Measurements from ENCODE around the gene METTL9. TPM values are rescaled to one million over a fixed set of nuclear protein-coding genes. Genes with fewer than 3 reads are reported as not detected.

Gene METTL9
- total and polyA plus RNA-seq, 2 experiments from 2014 or later, result 72.5 to 152 TPM

DNA sequence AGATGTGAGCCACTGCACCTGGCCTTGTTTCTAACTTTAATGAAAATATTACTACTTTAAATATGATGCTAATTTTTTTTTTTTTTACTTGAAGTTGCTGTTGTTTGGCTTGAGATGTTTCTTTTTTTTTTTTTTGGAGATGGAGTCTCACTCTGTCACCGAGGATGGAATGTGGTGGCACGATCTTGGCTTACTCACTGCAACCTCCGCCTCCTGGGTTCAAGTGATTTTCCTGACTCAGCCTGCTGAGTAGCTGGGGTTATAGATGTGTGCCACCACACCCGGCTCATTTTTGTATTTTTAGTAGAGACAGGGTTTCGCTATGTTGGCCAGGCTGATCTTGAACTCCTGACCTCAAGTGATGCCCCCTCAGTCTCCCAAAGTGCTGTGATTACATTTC lies 29.4 kb downstream of the METTL9 start:
- Histone ChIP-seq H3K27me3 (ENCODE audit: insufficient read depth) (no peaks in the 10 kb centered on the region), H3K4me1 (ENCODE audit: insufficient read depth) (no peaks in the 10 kb centered on the region), H3K4me2 (no peak overlapping the region), H3K27ac (ENCODE audit: low read depth) (no peak overlapping the region), H4K20me1 (replicated peaks; ENCODE audit: insufficient read depth) (peaks cover 3% of the 10 kb centered on the region; the same call in 1 of the 2 replicates), H3K9me2 (ENCODE audit: insufficient read depth) (no peaks in the 10 kb centered on the region), H3K79me2 (replicated peaks; ENCODE audit: insufficient read depth) (no peaks in the 10 kb centered on the region), H3F3A (replicated peaks; ENCODE audit: low read depth) (no peaks in the 10 kb centered on the region), H3K4me3 (no peak overlapping the region), H3K36me3 (ENCODE audit: insufficient read depth) (peaks cover 9% of the 10 kb centered on the region), H2AFZ (no peak overlapping the region)
- DNase-seq (ENCODE audit: low spot score), result no peak
- ATAC-seq, result no peak
- peaks cover 69% of the 10 kb centered on the region for H3K36me3 Mint-ChIP-seq (ENCODE audit: low read depth)
- H3K4me1 Mint-ChIP-seq, result peaks cover 5% of the 10 kb centered on the region; the same call in 2 of the 3 replicates
- H3K9me3 Mint-ChIP-seq, result peaks cover 11% of the 10 kb centered on the region; the same call in 2 of the 3 replicates
- H3K4me3 Mint-ChIP-seq, result no peak overlapping the region
- no peak overlapping the region for H3K27ac Mint-ChIP-seq
- TF ChIP-seq, protein P1, sequence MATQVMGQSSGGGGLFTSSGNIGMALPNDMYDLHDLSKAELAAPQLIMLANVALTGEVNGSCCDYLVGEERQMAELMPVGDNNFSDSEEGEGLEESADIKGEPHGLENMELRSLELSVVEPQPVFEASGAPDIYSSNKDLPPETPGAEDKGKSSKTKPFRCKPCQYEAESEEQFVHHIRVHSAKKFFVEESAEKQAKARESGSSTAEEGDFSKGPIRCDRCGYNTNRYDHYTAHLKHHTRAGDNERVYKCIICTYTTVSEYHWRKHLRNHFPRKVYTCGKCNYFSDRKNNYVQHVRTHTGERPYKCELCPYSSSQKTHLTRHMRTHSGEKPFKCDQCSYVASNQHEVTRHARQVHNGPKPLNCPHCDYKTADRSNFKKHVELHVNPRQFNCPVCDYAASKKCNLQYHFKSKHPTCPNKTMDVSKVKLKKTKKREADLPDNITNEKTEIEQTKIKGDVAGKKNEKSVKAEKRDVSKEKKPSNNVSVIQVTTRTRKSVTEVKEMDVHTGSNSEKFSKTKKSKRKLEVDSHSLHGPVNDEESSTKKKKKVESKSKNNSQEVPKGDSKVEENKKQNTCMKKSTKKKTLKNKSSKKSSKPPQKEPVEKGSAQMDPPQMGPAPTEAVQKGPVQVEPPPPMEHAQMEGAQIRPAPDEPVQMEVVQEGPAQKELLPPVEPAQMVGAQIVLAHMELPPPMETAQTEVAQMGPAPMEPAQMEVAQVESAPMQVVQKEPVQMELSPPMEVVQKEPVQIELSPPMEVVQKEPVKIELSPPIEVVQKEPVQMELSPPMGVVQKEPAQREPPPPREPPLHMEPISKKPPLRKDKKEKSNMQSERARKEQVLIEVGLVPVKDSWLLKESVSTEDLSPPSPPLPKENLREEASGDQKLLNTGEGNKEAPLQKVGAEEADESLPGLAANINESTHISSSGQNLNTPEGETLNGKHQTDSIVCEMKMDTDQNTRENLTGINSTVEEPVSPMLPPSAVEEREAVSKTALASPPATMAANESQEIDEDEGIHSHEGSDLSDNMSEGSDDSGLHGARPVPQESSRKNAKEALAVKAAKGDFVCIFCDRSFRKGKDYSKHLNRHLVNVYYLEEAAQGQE (IDR thresholded peaks at IDR 0.05; ENCODE audit: unreplicated experiment), result no peak
- TF ChIP-seq POLR2AphosphoS5 (IDR thresholded peaks at IDR 0.05; ENCODE audit: low read depth) (no peak), CREB1 (CRISPR knock-in tag; IDR thresholded peaks at IDR 0.05; ENCODE audit: low read depth) (no peak), ZNF331 (CRISPR knock-in tag; IDR thresholded peaks at IDR 0.05; ENCODE audit: low read depth) (no peak), JUNB (IDR thresholded peaks at IDR 0.05; ENCODE audit: unreplicated experiment) (no peak), STAT1 (IDR thresholded peaks at IDR 0.05; ENCODE audit: unreplicated experiment) (no peak), ZNF114 (CRISPR knock-in tag; IDR thresholded peaks at IDR 0.05) (no peak), EZH2phosphoT487 (IDR thresholded peaks at IDR 0.05; ENCODE audit: unreplicated experiment) (no peak), NANOG (IDR thresholded peaks at IDR 0.05; ENCODE audit: borderline replicate concordance) (no peak), EZH2 (IDR thresholded peaks at IDR 0.05; ENCODE audit: low read depth, unreplicated experiment) (no peak)
- TF ChIP-seq, protein P2, sequence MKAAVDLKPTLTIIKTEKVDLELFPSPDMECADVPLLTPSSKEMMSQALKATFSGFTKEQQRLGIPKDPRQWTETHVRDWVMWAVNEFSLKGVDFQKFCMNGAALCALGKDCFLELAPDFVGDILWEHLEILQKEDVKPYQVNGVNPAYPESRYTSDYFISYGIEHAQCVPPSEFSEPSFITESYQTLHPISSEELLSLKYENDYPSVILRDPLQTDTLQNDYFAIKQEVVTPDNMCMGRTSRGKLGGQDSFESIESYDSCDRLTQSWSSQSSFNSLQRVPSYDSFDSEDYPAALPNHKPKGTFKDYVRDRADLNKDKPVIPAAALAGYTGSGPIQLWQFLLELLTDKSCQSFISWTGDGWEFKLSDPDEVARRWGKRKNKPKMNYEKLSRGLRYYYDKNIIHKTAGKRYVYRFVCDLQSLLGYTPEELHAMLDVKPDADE (IDR thresholded peaks at IDR 0.05), result no peak
- TF ChIP-seq, protein P3, sequence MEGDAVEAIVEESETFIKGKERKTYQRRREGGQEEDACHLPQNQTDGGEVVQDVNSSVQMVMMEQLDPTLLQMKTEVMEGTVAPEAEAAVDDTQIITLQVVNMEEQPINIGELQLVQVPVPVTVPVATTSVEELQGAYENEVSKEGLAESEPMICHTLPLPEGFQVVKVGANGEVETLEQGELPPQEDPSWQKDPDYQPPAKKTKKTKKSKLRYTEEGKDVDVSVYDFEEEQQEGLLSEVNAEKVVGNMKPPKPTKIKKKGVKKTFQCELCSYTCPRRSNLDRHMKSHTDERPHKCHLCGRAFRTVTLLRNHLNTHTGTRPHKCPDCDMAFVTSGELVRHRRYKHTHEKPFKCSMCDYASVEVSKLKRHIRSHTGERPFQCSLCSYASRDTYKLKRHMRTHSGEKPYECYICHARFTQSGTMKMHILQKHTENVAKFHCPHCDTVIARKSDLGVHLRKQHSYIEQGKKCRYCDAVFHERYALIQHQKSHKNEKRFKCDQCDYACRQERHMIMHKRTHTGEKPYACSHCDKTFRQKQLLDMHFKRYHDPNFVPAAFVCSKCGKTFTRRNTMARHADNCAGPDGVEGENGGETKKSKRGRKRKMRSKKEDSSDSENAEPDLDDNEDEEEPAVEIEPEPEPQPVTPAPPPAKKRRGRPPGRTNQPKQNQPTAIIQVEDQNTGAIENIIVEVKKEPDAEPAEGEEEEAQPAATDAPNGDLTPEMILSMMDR (conservative IDR thresholded peaks at IDR 0.05; ENCODE audit: low read depth in 2 of 2), result no peak
- TF ChIP-seq, protein P4, sequence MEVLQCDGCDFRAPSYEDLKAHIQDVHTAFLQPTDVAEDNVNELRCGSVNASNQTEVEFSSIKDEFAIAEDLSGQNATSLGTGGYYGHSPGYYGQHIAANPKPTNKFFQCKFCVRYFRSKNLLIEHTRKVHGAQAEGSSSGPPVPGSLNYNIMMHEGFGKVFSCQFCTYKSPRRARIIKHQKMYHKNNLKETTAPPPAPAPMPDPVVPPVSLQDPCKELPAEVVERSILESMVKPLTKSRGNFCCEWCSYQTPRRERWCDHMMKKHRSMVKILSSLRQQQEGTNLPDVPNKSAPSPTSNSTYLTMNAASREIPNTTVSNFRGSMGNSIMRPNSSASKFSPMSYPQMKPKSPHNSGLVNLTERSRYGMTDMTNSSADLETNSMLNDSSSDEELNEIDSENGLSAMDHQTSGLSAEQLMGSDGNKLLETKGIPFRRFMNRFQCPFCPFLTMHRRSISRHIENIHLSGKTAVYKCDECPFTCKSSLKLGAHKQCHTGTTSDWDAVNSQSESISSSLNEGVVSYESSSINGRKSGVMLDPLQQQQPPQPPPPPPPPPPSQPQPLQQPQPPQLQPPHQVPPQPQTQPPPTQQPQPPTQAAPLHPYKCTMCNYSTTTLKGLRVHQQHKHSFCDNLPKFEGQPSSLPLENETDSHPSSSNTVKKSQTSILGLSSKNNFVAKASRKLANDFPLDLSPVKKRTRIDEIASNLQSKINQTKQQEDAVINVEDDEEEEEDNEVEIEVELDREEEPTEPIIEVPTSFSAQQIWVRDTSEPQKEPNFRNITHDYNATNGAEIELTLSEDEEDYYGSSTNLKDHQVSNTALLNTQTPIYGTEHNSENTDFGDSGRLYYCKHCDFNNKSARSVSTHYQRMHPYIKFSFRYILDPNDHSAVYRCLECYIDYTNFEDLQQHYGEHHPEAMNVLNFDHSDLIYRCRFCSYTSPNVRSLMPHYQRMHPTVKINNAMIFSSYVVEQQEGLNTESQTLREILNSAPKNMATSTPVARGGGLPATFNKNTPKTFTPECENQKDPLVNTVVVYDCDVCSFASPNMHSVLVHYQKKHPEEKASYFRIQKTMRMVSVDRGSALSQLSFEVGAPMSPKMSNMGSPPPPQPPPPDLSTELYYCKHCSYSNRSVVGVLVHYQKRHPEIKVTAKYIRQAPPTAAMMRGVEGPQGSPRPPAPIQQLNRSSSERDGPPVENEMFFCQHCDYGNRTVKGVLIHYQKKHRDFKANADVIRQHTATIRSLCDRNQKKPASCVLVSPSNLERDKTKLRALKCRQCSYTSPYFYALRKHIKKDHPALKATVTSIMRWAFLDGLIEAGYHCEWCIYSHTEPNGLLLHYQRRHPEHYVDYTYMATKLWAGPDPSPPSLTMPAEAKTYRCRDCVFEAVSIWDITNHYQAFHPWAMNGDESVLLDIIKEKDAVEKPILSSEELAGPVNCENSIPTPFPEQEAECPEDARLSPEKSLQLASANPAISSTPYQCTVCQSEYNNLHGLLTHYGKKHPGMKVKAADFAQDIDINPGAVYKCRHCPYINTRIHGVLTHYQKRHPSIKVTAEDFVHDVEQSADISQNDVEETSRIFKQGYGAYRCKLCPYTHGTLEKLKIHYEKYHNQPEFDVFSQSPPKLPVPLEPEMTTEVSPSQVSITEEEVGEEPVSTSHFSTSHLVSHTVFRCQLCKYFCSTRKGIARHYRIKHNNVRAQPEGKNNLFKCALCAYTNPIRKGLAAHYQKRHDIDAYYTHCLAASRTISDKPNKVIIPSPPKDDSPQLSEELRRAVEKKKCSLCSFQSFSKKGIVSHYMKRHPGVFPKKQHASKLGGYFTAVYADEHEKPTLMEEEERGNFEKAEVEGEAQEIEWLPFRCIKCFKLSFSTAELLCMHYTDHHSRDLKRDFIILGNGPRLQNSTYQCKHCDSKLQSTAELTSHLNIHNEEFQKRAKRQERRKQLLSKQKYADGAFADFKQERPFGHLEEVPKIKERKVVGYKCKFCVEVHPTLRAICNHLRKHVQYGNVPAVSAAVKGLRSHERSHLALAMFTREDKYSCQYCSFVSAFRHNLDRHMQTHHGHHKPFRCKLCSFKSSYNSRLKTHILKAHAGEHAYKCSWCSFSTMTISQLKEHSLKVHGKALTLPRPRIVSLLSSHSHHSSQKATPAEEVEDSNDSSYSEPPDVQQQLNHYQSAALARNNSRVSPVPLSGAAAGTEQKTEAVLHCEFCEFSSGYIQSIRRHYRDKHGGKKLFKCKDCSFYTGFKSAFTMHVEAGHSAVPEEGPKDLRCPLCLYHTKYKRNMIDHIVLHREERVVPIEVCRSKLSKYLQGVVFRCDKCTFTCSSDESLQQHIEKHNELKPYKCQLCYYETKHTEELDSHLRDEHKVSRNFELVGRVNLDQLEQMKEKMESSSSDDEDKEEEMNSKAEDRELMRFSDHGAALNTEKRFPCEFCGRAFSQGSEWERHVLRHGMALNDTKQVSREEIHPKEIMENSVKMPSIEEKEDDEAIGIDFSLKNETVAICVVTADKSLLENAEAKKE (CRISPR knock-in tag; IDR thresholded peaks at IDR 0.05), result no peak
- no peaks in the 10 kb centered on the region for H3K27me3 Mint-ChIP-seq (ENCODE audit: insufficient read depth, low read depth, poor library complexity)

Data from GM23338 (cell line).